Measurements from ENCODE around the gene NLGN1. TPM values are rescaled to one million over a fixed set of nuclear protein-coding genes. Genes with fewer than 3 reads are reported as not detected.

NLGN1 gene
- total and polyA plus RNA-seq, 9 of the 15 experiments (the other 6 are each of a cell fraction or from before 2014, with no cell fraction given): under 0.01 to 0.01 TPM; not detected in 7

DNA sequence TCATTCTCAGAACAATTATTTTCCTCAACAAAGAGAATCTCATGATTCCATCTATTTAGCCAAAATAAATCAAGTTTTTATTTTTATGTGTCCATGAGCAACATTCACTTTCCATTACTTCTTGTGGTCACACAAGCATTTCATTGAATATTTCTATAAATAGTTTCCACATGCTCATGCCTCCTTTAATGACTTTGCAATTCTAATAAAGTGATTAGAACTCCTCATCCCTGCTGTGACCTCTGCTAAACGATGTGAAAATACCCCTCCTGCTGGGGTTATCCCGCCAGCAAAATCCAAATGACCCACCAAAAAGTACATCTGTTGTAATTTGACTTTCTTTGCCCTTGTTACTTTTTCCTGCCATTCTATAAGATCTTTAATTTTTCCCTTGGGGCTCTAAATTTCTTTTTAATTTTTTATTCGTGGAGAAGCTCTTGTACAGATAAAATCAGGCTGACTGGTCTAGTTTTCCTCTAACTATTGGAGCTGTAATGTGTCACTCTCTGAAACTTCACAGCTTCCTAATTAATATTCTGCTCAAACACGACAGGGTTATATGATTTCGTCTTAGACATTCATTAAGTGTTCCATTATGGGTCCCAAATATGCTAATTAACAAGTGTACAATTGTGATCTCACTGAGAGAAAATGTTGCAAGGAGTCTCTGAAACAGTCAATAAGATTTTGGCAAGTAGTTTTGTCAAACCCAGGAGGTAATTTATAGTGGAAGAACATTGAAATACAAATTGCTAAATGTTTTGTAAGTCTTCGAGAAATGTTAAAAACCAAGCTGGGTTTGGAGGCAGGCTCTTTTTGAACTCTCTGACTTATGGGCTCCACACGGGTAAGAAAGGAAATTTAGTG lies 928.5 kb downstream of the NLGN1 start:
- no peaks in the 10 kb centered on the region for H3K4me1 ChIP-seq (replicated peaks in 1 of 2; ENCODE audit: control insufficient read depth in 2 of 2, insufficient read depth in 2 of 2, low read length in 2 of 2)
- DNase-seq (ENCODE audit: extremely low read depth in 1 of 4, low spot score in 3 of 4): no peak
- in situ Hi-C loops (cut with MboI): no loop called here
- no peaks in the 10 kb centered on the region for H4K20me1 ChIP-seq (replicated peaks; ENCODE audit: control insufficient read depth, insufficient read depth, low read length)
- POLR2A ChIA-PET: no interaction called here
- no peak overlapping the region for H3K4me3 ChIP-seq
- TF ChIP-seq, protein P1, sequence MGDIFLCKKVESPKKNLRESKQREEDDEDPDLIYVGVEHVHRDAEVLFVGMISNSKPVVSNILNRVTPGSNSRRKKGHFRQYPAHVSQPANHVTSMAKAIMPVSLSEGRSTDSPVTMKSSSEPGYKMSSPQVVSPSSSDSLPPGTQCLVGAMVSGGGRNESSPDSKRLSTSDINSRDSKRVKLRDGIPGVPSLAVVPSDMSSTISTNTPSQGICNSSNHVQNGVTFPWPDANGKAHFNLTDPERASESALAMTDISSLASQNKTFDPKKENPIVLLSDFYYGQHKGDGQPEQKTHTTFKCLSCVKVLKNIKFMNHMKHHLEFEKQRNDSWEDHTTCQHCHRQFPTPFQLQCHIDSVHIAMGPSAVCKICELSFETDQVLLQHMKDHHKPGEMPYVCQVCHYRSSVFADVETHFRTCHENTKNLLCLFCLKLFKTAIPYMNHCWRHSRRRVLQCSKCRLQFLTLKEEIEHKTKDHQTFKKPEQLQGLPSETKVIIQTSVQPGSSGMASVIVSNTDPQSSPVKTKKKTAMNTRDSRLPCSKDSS (IDR thresholded peaks at IDR 0.05; ENCODE audit: low read depth, partially characterized antibody): no peak
- no TSS peak for BruUV-seq (replicated peaks)
- no peaks in the 10 kb centered on the region for H3K36me3 ChIP-seq (ENCODE audit: control insufficient read depth, insufficient read depth, low read length)
- no peaks in the 10 kb centered on the region for H3K9me1 ChIP-seq (ENCODE audit: control insufficient read depth, insufficient read depth, low read length)
- no peak for FAIRE-seq
- no peak overlapping the region for H3K27ac ChIP-seq (ENCODE audit: extremely low read depth, low read depth, low read length)
- no peak overlapping the region for H3K4me2 ChIP-seq (ENCODE audit: insufficient read depth, low read length)
- CTCF ChIA-PET (ENCODE audit: low intra/inter-chr PET ratio): no interaction called here
- intact Hi-C loops (cut with micrococcal nuclease): no loop called here
- no peaks in the 10 kb centered on the region for H3K27me3 ChIP-seq (ENCODE audit: control insufficient read depth in 2 of 2, insufficient read depth in 2 of 2, low read length in 2 of 2)
- ATAC-seq: no peak
- WGBS (ENCODE audit: insufficient coverage, low coverage, missing lambda C conversion rate): 0% methylated on average over 7 of the region's 7 CpGs
- H3K79me2 ChIP-seq (ENCODE audit: control insufficient read depth, insufficient read depth, low read length): no peaks in the 10 kb centered on the region
- no peaks in the 10 kb centered on the region for H3K9me3 ChIP-seq (replicated peaks; ENCODE audit: control insufficient read depth, insufficient read depth, low read depth, low read length)
- no peak overlapping the region for H2AFZ ChIP-seq (ENCODE audit: low read depth, low read length)
- H3K9ac ChIP-seq (ENCODE audit: insufficient read depth in 1 of 2, low read depth in 2 of 2, low read length in 2 of 2): no peak overlapping the region

DNA sequence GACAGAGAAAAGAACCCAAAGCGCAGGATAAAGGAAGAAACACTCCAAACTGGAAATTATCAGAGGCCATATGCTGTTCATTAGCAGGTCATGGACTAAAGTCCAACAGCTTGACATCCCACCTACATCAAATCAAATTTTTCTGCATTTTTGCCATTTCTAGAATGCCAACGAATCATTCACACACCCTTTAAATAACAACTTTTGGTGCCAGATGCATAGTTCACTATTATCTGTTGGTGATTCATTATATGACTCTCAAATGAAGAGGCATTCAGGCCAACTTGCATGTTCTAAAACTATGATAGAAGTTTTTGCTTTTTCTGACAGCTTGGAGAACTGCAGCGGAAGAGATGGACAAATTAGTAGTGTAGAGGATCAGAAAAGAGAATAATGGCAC lies 931.8 kb downstream of the NLGN1 start:
- CTCF ChIA-PET (ENCODE audit: low intra/inter-chr PET ratio): no interaction called here
- in situ Hi-C loops (cut with MboI): no loop called here
- no peaks in the 10 kb centered on the region for H3K27me3 ChIP-seq (ENCODE audit: control insufficient read depth in 2 of 2, insufficient read depth in 2 of 2, low read length in 2 of 2)
- H3K9ac ChIP-seq (ENCODE audit: insufficient read depth in 1 of 2, low read depth in 2 of 2, low read length in 2 of 2): no peak overlapping the region
- no TSS peak for BruUV-seq (replicated peaks)
- POLR2A ChIA-PET: no interaction called here
- no peaks in the 10 kb centered on the region for H3K9me3 ChIP-seq (replicated peaks; ENCODE audit: control insufficient read depth, insufficient read depth, low read depth, low read length)
- H3K4me2 ChIP-seq (ENCODE audit: insufficient read depth, low read length): no peak overlapping the region
- FAIRE-seq (no peak), ATAC-seq (no peak), DNase-seq (ENCODE audit: extremely low read depth in 1 of 4, low spot score in 3 of 4) (no peak)
- H3K79me2 ChIP-seq (ENCODE audit: control insufficient read depth, insufficient read depth, low read length): no peaks in the 10 kb centered on the region
- H2AFZ ChIP-seq (ENCODE audit: low read depth, low read length): no peak overlapping the region
- 0% methylated on average over 3 of the region's 3 CpGs for WGBS (ENCODE audit: insufficient coverage, low coverage, missing lambda C conversion rate)
- no peaks in the 10 kb centered on the region for H3K36me3 ChIP-seq (ENCODE audit: control insufficient read depth, insufficient read depth, low read length)
- intact Hi-C loops (cut with micrococcal nuclease): no loop called here
- H3K4me1 ChIP-seq (replicated peaks in 1 of 2; ENCODE audit: control insufficient read depth in 2 of 2, insufficient read depth in 2 of 2, low read length in 2 of 2): no peaks in the 10 kb centered on the region
- H3K9me1 ChIP-seq (ENCODE audit: control insufficient read depth, insufficient read depth, low read length): no peaks in the 10 kb centered on the region
- H4K20me1 ChIP-seq (replicated peaks; ENCODE audit: control insufficient read depth, insufficient read depth, low read length): no peaks in the 10 kb centered on the region
- no peak overlapping the region for H3K27ac ChIP-seq (ENCODE audit: extremely low read depth, low read depth, low read length)
- H3K4me3 ChIP-seq: no peak overlapping the region
- TF ChIP-seq, protein P2, sequence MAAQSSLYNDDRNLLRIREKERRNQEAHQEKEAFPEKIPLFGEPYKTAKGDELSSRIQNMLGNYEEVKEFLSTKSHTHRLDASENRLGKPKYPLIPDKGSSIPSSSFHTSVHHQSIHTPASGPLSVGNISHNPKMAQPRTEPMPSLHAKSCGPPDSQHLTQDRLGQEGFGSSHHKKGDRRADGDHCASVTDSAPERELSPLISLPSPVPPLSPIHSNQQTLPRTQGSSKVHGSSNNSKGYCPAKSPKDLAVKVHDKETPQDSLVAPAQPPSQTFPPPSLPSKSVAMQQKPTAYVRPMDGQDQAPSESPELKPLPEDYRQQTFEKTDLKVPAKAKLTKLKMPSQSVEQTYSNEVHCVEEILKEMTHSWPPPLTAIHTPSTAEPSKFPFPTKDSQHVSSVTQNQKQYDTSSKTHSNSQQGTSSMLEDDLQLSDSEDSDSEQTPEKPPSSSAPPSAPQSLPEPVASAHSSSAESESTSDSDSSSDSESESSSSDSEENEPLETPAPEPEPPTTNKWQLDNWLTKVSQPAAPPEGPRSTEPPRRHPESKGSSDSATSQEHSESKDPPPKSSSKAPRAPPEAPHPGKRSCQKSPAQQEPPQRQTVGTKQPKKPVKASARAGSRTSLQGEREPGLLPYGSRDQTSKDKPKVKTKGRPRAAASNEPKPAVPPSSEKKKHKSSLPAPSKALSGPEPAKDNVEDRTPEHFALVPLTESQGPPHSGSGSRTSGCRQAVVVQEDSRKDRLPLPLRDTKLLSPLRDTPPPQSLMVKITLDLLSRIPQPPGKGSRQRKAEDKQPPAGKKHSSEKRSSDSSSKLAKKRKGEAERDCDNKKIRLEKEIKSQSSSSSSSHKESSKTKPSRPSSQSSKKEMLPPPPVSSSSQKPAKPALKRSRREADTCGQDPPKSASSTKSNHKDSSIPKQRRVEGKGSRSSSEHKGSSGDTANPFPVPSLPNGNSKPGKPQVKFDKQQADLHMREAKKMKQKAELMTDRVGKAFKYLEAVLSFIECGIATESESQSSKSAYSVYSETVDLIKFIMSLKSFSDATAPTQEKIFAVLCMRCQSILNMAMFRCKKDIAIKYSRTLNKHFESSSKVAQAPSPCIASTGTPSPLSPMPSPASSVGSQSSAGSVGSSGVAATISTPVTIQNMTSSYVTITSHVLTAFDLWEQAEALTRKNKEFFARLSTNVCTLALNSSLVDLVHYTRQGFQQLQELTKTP (IDR thresholded peaks at IDR 0.05; ENCODE audit: low read depth in 1 of 2, partially characterized antibody in 2 of 2): no peak
- TF ChIP-seq ZNF696 (CRISPR knock-in tag; conservative IDR thresholded peaks at IDR 0.05) (no peak), ZNF12 (CRISPR knock-in tag; IDR thresholded peaks at IDR 0.05) (no peak), RBM14 (IDR thresholded peaks at IDR 0.05; ENCODE audit: borderline replicate concordance, insufficient read depth, low read depth, low read length) (no peak), HCFC1 (IDR thresholded peaks at IDR 0.05; ENCODE audit: low read depth, low read length) (no peak), MEF2D (tag; conservative IDR thresholded peaks at IDR 0.05; ENCODE audit: low read depth) (no peak), ETV5 (CRISPR knock-in tag; IDR thresholded peaks at IDR 0.05; ENCODE audit: low read depth) (no peak)
